Esophagus muscularis mucosa (tissue), 3 donors: Measurements from ENCODE around the gene AOC3.

Source experiments
- POLR2A ChIP-seq: fragments of 450-650 bp; IDR thresholded peaks from one replicate; pipeline ENCODE4 v1.6.1; 2017; ENCODE audit warnings: antibody characterized with exemption, moderate library complexity, mild to moderate bottlenecking, low read depth
- POLR2AphosphoS5 ChIP-seq, 2 donors: sonication (generic); formaldehyde crosslinking; IDR thresholded peaks; one replicate each; pipeline ENCODE4 v1.6.1; 2017; ENCODE audit warnings: antibody characterized with exemption in 2 of 2
- TF ChIP-seq, protein P1 (sequence below), 3 experiments: fragments of 200-600 bp in 2 of 3; fragments of 450-650 bp in 1 of 3; sonication (generic) in 2 of 3; IDR thresholded peaks; one replicate each; pipeline ENCODE4 v1.5.1; 2017 to 2019; ENCODE audit warnings: antibody characterized with exemption in 3 of 3, mild to moderate bottlenecking in 2 of 3, moderate library complexity in 1 of 3

DNA sequence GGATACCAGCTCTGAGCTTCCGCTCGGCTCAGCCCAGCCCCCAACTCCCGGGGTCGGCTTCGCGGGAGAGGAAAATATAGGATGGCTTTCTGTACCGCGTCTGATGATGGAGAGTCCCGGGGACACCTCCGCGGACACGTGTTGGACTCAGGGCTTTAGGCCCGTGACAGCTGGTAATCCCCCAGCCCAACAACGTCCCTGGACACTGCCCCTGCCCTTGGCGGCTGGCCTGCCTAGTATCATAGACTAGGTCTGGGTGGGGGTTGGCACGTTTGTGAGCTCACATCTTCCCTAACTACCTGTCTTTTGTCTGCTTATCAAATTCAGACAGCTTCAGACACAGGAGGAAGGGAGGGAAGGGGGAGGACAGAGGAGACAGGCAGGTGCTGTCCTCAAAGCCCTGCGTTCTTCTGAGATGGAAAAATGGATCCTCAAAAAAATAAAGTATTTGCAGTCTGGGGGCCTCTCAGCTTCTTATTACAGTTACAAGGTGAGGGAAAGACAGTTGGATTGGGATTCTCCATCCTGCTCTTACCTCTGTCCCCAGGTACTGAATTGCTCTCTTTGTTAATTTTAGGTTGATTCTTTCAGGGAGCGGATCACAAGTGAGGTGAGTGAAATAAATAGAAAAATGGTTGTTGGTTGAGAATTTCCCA is 17.1 kb upstream of the AOC3 start:
- TF ChIP-seq POLR2A (no peak), POLR2AphosphoS5 (IDR thresholded peaks at IDR 0.05) (no peak)
- TF ChIP-seq, protein P1, sequence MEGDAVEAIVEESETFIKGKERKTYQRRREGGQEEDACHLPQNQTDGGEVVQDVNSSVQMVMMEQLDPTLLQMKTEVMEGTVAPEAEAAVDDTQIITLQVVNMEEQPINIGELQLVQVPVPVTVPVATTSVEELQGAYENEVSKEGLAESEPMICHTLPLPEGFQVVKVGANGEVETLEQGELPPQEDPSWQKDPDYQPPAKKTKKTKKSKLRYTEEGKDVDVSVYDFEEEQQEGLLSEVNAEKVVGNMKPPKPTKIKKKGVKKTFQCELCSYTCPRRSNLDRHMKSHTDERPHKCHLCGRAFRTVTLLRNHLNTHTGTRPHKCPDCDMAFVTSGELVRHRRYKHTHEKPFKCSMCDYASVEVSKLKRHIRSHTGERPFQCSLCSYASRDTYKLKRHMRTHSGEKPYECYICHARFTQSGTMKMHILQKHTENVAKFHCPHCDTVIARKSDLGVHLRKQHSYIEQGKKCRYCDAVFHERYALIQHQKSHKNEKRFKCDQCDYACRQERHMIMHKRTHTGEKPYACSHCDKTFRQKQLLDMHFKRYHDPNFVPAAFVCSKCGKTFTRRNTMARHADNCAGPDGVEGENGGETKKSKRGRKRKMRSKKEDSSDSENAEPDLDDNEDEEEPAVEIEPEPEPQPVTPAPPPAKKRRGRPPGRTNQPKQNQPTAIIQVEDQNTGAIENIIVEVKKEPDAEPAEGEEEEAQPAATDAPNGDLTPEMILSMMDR (IDR thresholded peaks at IDR 0.05): no peak
